HG02763 (cell line): Measurements from ENCODE around the gene SLC34A2.

Experiments used
- ATAC-seq: cut with Tn5 transposase; IDR thresholded peaks from one replicate; pipeline ENCODE4 v1.9.1; 2021; ENCODE audit warnings: mild to moderate bottlenecking, moderate library complexity; ENCODE audit not compliant: unreplicated experiment

The SLC34A2 gene

DNA sequence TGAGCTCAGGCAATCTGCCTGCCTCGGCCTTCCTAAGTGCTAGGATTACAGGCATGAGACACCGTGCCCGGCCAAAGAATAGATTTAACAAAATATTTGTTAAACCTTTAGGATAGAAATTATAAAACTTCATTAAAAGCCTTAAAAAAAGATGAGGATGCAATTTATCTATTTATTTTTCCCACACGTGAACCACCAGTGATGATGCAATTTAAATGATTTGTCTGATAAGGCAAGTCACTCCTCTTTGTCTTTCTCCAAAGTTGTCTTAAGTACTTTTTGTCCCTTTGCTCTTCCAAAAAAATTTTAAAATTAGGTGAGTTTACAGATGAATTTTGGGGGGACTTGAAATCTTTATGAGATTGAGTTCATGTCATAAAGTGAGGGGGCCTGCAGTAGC, 58.2 kb downstream of the SLC34A2 start:
- ATAC-seq, result no peak

DNA sequence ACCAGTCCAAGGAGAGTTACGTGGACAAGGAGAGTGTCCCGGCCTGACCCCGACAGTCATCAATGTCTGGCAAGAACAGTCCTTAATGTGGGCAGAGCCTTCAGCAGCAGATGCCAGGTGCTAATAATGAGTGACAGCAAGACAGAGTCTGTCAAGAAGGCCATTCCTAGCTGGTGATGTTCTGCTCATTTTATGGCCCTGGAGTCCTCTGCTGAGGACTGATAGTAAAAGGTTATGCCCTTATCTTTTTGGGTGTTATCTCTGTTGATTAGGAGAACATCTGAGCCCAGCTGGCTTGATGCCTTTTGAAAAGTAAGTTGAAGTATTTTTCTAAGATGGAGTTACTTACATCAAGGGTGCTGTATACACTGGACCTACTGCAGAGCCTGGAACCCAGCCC, 67.3 kb downstream of the SLC34A2 start:
- no peak for ATAC-seq

DNA sequence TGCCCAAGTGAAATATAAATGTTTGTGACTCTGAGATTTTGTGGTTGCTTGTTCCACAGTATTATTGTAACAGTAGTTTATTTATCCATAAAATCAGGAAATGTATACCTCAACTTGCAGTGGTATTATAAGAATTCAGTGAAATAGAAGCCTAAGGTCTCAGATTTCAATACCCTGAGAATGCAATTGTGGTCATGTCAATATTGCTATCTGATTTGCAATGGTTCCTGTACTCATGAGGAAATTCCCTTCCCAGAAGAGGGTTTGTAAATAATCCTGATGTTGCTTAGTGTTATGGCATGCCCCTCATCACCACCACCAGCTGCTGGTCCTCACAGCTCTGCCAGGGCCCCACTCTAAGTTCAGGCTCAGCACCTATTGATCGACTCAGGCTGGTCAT, 67.8 kb downstream of the SLC34A2 start:
- no peak for ATAC-seq

DNA sequence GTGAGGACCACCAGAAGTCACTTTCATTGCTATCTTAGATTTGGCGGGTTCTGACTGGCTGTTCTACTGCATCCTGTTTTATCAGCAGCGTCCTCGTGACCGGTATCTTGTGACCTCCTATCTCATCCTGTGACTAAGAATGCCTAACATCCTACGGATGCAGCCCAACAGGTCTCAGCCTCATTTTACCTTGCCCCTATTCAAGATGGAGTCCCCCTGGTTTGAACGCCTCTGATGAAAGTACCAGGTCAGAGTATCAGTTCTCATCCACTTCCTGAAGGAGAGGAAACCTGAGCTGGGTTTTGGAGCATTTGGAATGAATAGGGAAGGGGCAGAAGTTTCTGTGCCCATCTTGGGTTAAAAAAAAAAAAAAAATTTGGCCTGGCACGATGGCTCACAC, 70.2 kb downstream of the SLC34A2 start:
- ATAC-seq, result no peak

DNA sequence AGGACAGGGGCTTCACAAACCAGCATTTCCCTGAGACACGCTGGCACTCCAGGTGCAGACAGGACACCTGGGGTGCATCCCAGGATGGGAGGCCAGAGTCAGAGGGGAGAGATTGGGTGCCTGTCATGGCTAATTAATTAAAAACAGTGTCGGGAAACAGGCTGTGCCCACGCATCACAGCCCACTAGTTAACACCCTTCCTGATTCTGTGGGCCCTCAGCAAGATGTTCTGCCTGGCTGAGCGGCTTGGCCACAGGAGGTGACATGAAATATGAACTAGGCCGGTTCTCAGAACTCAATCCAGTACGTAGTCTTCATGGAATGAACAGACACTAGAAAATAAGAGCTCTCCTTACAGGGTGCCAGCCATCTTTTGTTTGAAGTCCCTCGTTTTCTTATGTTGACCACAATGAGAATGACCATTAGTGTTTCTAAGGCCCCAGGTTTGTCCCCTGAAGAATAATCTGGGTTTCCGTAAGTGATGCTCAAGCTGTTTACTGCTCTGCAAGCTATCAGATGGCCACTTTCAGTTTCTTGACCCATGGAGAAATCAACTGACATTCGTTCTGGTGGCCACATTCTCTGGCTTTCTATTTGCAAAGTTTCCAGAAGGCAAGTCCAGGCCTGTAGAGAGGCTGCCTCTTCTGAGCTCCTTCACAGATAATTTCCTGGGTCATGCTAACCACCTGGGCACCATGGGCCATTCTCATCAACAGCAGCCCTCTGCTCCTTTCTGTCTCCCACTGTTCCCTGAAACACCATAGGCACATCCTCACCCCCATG, 72.3 kb downstream of the SLC34A2 start:
- ATAC-seq, result no peak
